ENCODE results near the gene SERP1.

Gene SERP1

GRCh38 chr3:150540991-150541390 is 5.3 kb downstream of the SERP1 start:
- no peak for DNase-seq (ENCODE audit: low read depth, low spot score)
- TF ChIP-seq, protein P1, sequence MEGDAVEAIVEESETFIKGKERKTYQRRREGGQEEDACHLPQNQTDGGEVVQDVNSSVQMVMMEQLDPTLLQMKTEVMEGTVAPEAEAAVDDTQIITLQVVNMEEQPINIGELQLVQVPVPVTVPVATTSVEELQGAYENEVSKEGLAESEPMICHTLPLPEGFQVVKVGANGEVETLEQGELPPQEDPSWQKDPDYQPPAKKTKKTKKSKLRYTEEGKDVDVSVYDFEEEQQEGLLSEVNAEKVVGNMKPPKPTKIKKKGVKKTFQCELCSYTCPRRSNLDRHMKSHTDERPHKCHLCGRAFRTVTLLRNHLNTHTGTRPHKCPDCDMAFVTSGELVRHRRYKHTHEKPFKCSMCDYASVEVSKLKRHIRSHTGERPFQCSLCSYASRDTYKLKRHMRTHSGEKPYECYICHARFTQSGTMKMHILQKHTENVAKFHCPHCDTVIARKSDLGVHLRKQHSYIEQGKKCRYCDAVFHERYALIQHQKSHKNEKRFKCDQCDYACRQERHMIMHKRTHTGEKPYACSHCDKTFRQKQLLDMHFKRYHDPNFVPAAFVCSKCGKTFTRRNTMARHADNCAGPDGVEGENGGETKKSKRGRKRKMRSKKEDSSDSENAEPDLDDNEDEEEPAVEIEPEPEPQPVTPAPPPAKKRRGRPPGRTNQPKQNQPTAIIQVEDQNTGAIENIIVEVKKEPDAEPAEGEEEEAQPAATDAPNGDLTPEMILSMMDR (IDR thresholded peaks at IDR 0.05; ENCODE audit: low read depth, low read length), result no peak
- H3K4me3 ChIP-seq (ENCODE audit: low read depth, low read length), result no peak overlapping the region
- in situ Hi-C loops (cut with HindIII; ENCODE audit: low sequenced_read_pairs), result no loop called here

GRCh38 chr3:150540297-150540696 is 6.0 kb downstream of the SERP1 start:
- TF ChIP-seq, protein P1 (IDR thresholded peaks at IDR 0.05; ENCODE audit: low read depth, low read length), result no peak
- in situ Hi-C loops (cut with HindIII; ENCODE audit: low sequenced_read_pairs), result no loop called here
- no peak overlapping the region for H3K4me3 ChIP-seq (ENCODE audit: low read depth, low read length)
- no peak for DNase-seq (ENCODE audit: low read depth, low spot score)

- TF ChIP-seq, protein P1 (IDR thresholded peaks at IDR 0.05; ENCODE audit: low read depth, low read length), result no peak
- no peak for DNase-seq (ENCODE audit: low read depth, low spot score)
- in situ Hi-C loops (cut with HindIII; ENCODE audit: low sequenced_read_pairs), result no loop called here
- H3K4me3 ChIP-seq (ENCODE audit: low read depth, low read length), result no peak overlapping the region
Observed at GRCh38 chr3:150538324-150539208, 7.7 kb downstream of the SERP1 start.

DNA sequence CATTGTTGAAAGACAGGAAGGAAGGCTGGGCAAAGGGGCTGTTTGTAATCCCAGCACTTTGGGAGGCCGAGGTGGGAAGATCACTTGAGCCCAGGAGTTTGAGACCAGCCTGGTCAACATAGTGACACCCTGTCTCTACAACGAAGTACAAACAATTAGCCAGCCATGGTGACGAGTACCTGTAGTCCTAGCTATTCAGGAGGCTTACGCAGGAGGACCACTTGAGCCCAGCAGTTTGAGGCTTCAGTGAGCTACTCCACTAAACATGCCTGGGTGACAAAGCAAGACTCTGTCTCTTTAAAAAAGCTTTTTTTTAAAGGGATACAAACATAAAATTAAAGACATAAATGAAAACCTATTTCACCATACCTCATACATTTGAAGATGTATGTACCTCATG is 11.1 kb downstream of the SERP1 start:
- in situ Hi-C loops (cut with HindIII; ENCODE audit: low sequenced_read_pairs), result no loop called here
- H3K4me3 ChIP-seq (ENCODE audit: low read depth, low read length), result no peak overlapping the region
- no peak for DNase-seq (ENCODE audit: low read depth, low spot score)
- TF ChIP-seq, protein P1 (IDR thresholded peaks at IDR 0.05; ENCODE audit: low read depth, low read length), result no peak

DNA sequence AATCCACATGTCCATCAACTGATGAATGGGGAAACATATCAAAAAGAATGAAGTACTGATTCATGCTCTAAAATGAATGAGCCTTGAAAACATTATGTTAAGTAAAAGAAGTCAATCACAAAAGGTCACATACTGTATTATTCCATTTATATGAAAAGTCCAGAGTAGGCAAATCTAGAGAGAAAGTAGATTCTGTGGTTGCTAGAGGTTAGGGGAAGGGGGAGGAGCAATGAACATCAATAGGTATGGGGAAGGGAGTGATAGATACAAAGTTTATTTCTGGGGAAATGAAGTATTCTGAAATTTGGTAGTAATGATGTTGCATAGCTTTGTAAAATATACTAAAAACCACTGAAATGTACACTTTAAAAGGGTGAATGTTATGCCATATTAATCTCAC is 14.5 kb downstream of the SERP1 start:
- in situ Hi-C loops (cut with HindIII; ENCODE audit: low sequenced_read_pairs), result no loop called here
- no peak for DNase-seq (ENCODE audit: low read depth, low spot score)
- TF ChIP-seq, protein P1 (IDR thresholded peaks at IDR 0.05; ENCODE audit: low read depth, low read length), result no peak
- no peak overlapping the region for H3K4me3 ChIP-seq (ENCODE audit: low read depth, low read length)

DNA sequence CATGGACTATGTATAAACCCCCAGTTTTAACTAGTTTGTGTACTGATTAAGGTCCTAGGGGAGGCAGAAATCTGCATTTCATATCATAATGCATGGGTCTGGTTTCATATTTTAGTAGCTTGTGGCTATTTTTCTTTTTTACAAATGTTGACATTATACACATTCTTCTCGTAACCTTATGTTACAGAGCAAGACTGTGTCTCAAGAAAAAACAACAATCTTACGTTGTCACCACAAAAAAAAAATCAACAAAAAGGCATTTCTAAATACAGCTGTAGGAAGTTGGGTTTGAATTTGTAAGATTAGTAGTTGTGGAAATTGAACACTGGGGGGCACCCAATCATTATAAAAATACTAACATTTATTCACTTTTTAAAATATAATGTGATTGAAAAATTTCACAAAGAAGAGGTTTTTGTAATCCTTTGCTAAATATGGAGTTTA is 17.9 kb downstream of the SERP1 start:
- TF ChIP-seq, protein P1 (IDR thresholded peaks at IDR 0.05; ENCODE audit: low read depth, low read length), result peak; percentile 35
- peak; percentile 46 for DNase-seq (ENCODE audit: low read depth, low spot score)
- no peak overlapping the region for H3K4me3 ChIP-seq (ENCODE audit: low read depth, low read length)
- in situ Hi-C loops (cut with HindIII; ENCODE audit: low sequenced_read_pairs), result no loop called here
